Adipocyte (in vitro differentiated cells): Measurements from ENCODE around the gene LYPD3.

ENCODE experiments used
- DNase-seq: peaks from one replicate; pipeline ENCODE4 v3.0.0-alpha.2; 2015; ENCODE audit warnings: low read depth
- H3K27me3 ChIP-seq: replicated peaks from 2 replicates; pipeline ENCODE4 v1.7.0; 2013; ENCODE audit warnings: mild to moderate bottlenecking, low read length, moderate library complexity; ENCODE audit not compliant: control insufficient read depth, insufficient read depth
- H3K36me3 ChIP-seq: 2 replicates; pipeline ENCODE4 v1.7.0; 2013; ENCODE audit warnings: low read length, mild to moderate bottlenecking, moderate library complexity; ENCODE audit not compliant: control insufficient read depth, insufficient read depth, severe bottlenecking
- H3K4me1 ChIP-seq: 2 replicates; pipeline ENCODE4 v1.7.0; 2013; ENCODE audit warnings: mild to moderate bottlenecking, low read length, moderate library complexity; ENCODE audit not compliant: control insufficient read depth, insufficient read depth
- H3K4me3 ChIP-seq: 2 replicates; pipeline ENCODE4 v1.7.0; 2013; ENCODE audit warnings: mild to moderate bottlenecking, low read length, moderate library complexity
- H3K9ac ChIP-seq: 2 replicates; pipeline ENCODE4 v1.7.0; 2013; ENCODE audit warnings: mild to moderate bottlenecking, low read length, moderate library complexity
- H3K9me3 ChIP-seq: 2 replicates; pipeline ENCODE4 v1.7.0; 2013; ENCODE audit warnings: mild to moderate bottlenecking, low read length, moderate library complexity; ENCODE audit not compliant: control insufficient read depth

The LYPD3 gene

DNA sequence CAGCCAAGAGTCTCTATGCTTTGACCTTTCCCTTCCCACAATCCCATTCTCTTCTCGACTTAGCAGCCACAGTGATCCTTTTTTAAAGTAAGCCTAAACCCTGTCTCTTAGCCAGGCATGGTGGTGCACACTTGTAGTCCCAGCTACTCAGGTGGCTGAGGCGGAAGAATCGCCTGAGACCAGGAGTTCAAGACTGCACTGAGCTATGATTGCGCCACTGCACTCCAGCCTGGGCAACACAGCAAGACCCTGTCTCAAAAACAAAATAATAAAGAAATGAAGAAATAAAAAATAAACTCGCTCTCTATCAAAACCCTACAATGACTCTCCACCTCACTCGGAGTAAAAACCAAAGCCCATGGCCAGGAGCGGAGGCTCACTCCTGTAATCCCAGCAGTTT is 36.0 kb downstream of the LYPD3 start:
- H3K27me3 ChIP-seq, result no peaks in the 10 kb centered on the region
- H3K4me3 ChIP-seq, result no peak overlapping the region
- DNase-seq, result no peak
- no peaks in the 10 kb centered on the region for H3K9me3 ChIP-seq
- no peaks in the 10 kb centered on the region for H3K36me3 ChIP-seq
- peaks cover 7% of the 10 kb centered on the region for H3K4me1 ChIP-seq
- H3K9ac ChIP-seq, result no peak overlapping the region

DNA sequence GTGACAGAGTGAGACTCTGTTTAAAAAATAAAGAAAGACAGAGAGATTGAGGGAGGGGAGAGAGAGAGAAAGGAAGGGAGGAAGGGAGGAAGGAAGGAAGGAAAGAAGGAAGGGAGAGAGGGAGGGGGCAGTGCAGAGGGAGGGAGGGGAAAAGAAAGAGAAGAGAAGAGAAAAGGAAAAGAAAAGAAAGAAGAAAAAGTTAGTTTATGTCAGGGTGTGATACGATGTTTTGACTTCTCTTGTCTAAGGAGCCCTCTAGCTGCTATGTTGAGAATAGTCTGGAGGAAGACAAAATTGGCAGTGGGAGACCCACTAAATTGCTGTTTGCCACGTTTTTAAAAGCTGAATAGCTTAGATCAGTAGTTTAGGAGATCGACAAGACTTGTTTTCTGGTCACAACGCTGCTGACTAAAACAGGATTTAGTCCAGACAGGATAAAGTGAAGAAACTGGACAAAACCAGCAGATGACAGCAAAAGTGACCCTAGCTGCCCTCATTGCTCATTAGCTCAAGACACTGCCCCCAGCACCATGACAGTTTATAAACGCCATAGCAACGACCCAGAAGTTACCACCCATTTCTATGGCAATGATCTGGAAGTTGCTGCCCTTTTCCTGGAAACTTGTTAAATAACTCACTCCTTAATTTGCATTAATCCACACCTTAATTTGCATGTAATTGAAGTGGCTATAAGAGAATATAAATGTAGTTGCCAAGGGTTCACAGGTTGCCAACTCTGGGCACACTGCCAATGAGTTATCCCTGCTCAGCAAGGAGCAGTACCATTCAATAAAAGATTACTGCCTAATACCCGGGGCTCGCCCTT is 39.6 kb downstream of the LYPD3 start:
- Histone ChIP-seq H3K9me3 (no peaks in the 10 kb centered on the region), H3K27me3 (no peaks in the 10 kb centered on the region), H3K4me3 (no peak overlapping the region), H3K9ac (peak overlapping the region; percentile 22), H3K36me3 (no peaks in the 10 kb centered on the region), H3K4me1 (peaks cover 7% of the 10 kb centered on the region)
- DNase-seq, result peak; percentile 57

DNA sequence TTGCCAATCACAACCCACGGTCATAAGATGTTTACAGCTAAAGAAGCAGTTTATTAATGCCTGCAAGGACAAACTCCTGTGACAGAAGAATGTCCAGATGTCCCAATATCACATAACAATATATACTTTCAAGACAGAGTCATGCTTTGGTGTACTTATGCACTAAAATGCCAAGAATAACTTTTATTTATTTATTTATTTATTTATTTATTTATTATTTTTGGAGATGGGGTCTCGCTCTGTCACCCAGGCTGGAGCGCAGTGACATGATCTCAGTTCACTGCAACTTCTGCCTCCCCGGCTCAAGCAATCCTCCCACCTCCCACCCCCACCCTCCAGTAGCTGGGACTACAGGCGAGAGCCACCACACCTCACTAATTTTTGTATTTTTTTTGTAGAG is 41.6 kb downstream of the LYPD3 start:
- peaks cover 7% of the 10 kb centered on the region for H3K4me1 ChIP-seq
- DNase-seq, result no peak

DNA sequence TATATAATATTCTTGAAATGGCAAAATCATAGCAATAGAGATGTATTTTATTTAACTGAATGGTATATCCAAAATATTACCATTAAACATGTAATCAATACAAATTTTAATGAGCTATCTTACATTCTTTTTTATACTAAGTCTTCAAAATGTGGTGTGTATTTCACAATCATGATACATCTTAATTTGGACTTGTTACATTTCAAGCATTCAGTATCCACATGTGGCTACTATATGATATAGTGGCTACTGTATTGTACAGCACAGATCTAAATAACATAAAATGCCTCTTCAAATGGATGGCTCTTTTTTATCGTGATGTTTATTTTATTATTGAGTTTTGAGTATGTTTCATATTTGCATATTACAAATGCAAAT is 42.7 kb downstream of the LYPD3 start:
- Histone ChIP-seq H3K4me1 (peaks cover 7% of the 10 kb centered on the region), H3K9me3 (no peaks in the 10 kb centered on the region), H3K36me3 (no peaks in the 10 kb centered on the region), H3K4me3 (no peak overlapping the region), H3K27me3 (peaks cover 3% of the 10 kb centered on the region), H3K9ac (no peak overlapping the region)
- no peak for DNase-seq

More for the DNA sequence above, 41.6 kb downstream of the LYPD3 start:
- peaks cover under 1% of the 10 kb centered on the region for H3K27me3 ChIP-seq
- H3K9ac ChIP-seq, result no peak overlapping the region
- H3K4me3 ChIP-seq, result no peak overlapping the region
- no peaks in the 10 kb centered on the region for H3K36me3 ChIP-seq
- H3K9me3 ChIP-seq, result no peaks in the 10 kb centered on the region

DNA sequence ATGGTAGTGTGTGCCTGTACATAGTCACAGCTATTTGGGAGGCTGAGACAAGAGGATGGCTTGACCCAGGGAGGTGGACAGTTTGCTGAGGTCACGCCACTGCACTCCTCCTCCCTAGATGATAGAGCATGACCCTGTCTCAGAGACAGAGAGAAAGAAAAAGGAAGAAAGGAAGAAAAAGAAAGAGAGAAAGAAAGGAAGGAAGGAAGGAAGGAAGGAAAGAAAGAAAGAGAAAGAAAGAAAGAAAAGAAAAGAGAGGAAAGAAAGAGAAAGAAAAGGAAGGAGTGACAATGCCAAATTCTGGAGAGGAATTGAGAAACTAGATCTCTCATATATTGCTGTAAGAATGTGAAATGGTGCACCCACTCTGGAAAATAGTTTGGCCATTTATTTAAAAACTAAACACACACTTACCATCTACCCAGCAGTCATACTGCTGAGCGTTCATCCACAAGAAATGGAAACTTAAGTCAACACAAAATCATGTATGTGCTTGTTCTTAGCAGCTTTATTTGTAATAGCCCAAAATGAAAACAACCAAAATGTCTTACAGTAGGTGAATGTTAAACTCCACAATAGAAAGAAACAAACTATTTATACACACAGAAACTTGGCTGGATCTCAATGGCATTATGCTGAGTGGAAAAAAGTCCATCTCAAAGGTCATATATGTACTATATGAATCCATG is 43.3 kb downstream of the LYPD3 start:
- DNase-seq, result no peak
- Histone ChIP-seq H3K4me3 (no peak overlapping the region), H3K9me3 (no peaks in the 10 kb centered on the region), H3K27me3 (peaks cover 3% of the 10 kb centered on the region), H3K36me3 (no peaks in the 10 kb centered on the region), H3K9ac (no peak overlapping the region), H3K4me1 (peaks cover 7% of the 10 kb centered on the region)

DNA sequence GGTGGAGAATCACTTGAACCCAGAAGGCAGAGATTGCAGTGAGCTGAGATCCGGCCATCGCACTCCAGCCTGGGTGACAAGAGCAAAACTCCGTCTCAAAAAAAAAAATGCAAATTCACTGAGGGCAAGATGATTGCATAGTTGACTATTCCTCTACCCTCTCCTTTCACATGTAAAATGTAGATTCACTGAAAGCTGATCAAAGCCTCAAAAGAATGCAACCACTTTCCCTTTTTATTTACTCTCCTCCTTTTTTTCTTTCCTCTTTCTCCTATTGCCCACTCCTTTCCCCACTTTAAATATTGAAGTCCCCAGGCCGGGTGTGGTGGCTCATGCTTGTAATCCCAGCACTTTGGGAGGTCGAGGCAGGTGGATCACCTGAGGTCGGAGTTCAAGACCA is 44.5 kb downstream of the LYPD3 start:
- Histone ChIP-seq H3K4me1 (peaks cover 7% of the 10 kb centered on the region), H3K9ac (no peak overlapping the region), H3K9me3 (no peaks in the 10 kb centered on the region), H3K27me3 (peaks cover 3% of the 10 kb centered on the region), H3K36me3 (no peaks in the 10 kb centered on the region), H3K4me3 (no peak overlapping the region)
- DNase-seq, result no peak

DNA sequence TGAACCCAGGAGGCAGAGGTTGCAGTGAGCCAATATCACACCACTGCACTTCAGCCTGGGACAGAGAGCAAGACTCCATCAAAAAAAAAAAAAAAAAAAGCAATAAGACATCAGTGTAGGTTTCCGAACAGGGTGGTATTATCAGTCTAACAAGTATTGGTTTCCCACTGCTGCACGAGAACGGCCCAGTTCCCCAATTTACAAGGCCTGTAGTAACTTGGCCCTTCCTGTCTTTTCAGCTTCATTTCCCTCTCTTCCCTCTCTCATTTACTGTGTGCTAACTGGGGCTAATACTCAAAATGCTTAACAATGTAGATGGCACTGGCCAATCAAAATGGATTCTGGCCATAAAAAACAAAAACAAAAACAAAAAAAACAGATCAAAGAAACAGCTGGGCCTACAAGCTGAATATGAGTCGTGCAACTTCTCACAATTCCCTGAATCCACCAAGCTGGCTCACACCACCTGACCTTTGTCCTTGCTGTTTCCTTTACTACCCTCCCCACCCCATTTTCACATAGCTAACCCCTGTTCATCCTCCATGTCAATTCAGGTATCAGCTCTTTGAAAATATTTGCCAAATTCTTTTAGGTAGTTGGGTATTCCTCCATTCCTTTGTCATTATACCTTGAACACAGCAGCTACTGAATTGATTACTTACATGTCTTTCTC is 48.3 kb downstream of the LYPD3 start:
- no peak for DNase-seq
- no peak overlapping the region for H3K9ac ChIP-seq
- H3K4me1 ChIP-seq, result no peaks in the 10 kb centered on the region

DNA sequence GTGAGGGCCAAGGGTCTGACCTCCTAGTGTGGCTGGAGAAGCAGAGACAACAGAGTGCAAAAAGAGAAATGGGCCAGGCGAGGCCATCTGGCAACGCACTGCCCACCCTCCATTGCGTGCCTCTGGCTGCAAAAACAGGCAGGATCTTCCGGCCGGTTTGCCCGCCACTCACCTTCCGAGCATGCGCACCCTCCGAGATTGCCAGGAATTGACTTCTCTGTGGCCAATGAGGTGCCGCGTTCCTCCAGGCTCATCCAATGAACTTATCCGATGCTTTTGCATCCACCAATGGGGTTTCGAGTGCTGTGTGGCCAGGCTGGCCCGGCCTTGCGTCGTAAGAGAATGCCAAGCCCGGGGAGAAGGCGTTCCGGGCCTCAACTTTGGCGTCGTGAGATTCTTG is 50.9 kb downstream of the LYPD3 start, which contains the start of gene TEX101:
Gene TEX101, plus strand, starts transcription at position 337 of the 400 bp plus-strand sequence. CDS start 1,030 bp downstream, outside the sequence.
- H3K4me3 ChIP-seq, result no peak within 1 kb of the TSS
- peaks cover 4% of the 10 kb centered on the region for H3K4me1 ChIP-seq
- H3K27me3 ChIP-seq, result peaks cover 3% of the 10 kb centered on the region
- no peaks in the 10 kb centered on the region for H3K9me3 ChIP-seq
- no peak within 1 kb of the TSS for H3K9ac ChIP-seq
- no peaks in the 10 kb centered on the region for H3K36me3 ChIP-seq
- no peak for DNase-seq

More for the DNA sequence above, 48.3 kb downstream of the LYPD3 start:
- H3K9me3 ChIP-seq, result no peaks in the 10 kb centered on the region
- H3K27me3 ChIP-seq, result peaks cover 3% of the 10 kb centered on the region
- no peak overlapping the region for H3K4me3 ChIP-seq
- no peaks in the 10 kb centered on the region for H3K36me3 ChIP-seq

DNA sequence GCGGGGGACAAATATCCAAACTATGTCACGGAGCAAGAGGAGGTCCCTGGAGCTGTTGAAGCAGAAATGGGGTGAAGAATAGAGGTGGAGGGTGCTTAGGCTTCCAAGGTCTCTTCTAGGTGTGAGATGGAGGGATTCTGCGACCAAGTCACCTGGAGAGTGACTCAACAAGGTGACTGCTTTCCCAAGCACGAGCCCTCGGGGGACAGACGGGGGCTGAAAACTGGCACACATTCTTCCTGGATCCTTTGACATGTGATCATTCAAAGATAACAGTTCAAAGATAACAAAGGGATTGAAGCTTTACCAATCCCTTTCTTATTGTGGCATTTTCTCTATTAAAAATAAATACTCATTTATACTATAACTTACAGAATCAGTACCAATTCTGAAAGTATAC is 53.0 kb downstream of the LYPD3 start:
- H3K27me3 ChIP-seq, result no peaks in the 10 kb centered on the region
- H3K9ac ChIP-seq, result no peak overlapping the region
- peaks cover 4% of the 10 kb centered on the region for H3K4me1 ChIP-seq
- H3K9me3 ChIP-seq, result no peaks in the 10 kb centered on the region
- no peak for DNase-seq
- no peaks in the 10 kb centered on the region for H3K36me3 ChIP-seq
- H3K4me3 ChIP-seq, result no peak overlapping the region
